ACC112 (cell line): ENCODE results near the gene SNAPIN.

ENCODE experiments used
- H2AFZ ChIP-seq: fragments of 200-600 bp; sonication (generic); one replicate; pipeline ENCODE4 v1.6.0; 2017; ENCODE audit warnings: antibody characterized with exemption, low read length; ENCODE audit not compliant: unreplicated experiment
- H3K27ac ChIP-seq: fragments of 200-600 bp; sonication (generic); 2 replicates; pipeline ENCODE4 v1.5.1; 2014; ENCODE audit warnings: low read depth, mild to moderate bottlenecking, antibody characterized with exemption, low read length, moderate library complexity
- H3K27me3 ChIP-seq: fragments of 200-600 bp; sonication (generic); 2 replicates; pipeline ENCODE4 v1.6.1; 2014; ENCODE audit warnings: mild to moderate bottlenecking, antibody characterized with exemption, low read length, moderate library complexity, mixed read lengths; ENCODE audit not compliant: insufficient read depth
- H3K36me3 ChIP-seq: fragments of 200-600 bp; sonication (generic); 2 replicates; pipeline ENCODE4 v1.6.1; 2016; ENCODE audit warnings: mild to moderate bottlenecking, antibody characterized with exemption, low read length, moderate library complexity, mixed read lengths; ENCODE audit not compliant: insufficient read depth
- H3K4me1 ChIP-seq: fragments of 200-600 bp; sonication (generic); one replicate; pipeline ENCODE4 v1.6.1; 2016; ENCODE audit warnings: low read length, mixed read lengths; ENCODE audit not compliant: insufficient read depth, unreplicated experiment, control insufficient read depth
- H3K4me3 ChIP-seq: fragments of 200-600 bp; sonication (generic); 2 replicates; pipeline ENCODE4 v1.5.1; 2014; ENCODE audit warnings: mild to moderate bottlenecking, low read depth, low read length
- H3K79me2 ChIP-seq: fragments of 200-600 bp; sonication (generic); one replicate; pipeline ENCODE4 v1.6.0; 2016; ENCODE audit warnings: low read length; ENCODE audit not compliant: control insufficient read depth, unreplicated experiment, insufficient read depth

Gene SNAPIN

GRCh38 chr1:153614189-153614900 lies 44.2 kb upstream of the SNAPIN start:
- H2AFZ ChIP-seq: no peak overlapping the region
- peaks cover 50% of the 10 kb centered on the region for H3K4me1 ChIP-seq
- no peak overlapping the region for H3K4me3 ChIP-seq
- H3K27ac ChIP-seq: no peak overlapping the region
- peaks cover 41% of the 10 kb centered on the region for H3K79me2 ChIP-seq
- H3K27me3 ChIP-seq: no peaks in the 10 kb centered on the region
- peaks cover 3% of the 10 kb centered on the region; the same call in 1 of the 2 replicates for H3K36me3 ChIP-seq

DNA sequence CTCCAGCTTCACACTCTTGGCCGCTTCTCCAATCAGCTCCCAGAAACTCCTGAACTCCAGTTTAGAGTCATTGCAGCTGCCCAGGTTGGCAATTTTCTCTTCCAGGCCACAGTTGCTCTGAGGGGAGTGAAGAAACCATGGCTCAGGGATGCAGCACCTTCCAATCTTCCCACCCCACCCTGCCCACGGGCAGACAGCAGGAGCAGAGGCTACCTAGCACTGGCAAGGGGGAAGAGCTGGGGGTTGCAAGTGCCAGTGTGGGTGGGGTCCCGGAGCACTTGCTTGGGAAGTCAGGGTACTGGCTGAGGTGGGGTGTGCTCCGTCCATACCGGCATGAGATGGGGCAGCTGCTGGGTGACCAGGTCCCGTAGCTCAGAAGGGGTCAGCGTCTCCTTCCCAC lies 43.6 kb upstream of the SNAPIN start:
- peaks cover 44% of the 10 kb centered on the region for H3K4me1 ChIP-seq

GRCh38 chr1:153615406-153615805 lies 43.1 kb upstream of the SNAPIN start:
- Histone ChIP-seq H3K36me3 (peaks cover 3% of the 10 kb centered on the region), H3K4me3 (no peak overlapping the region), H3K27me3 (no peaks in the 10 kb centered on the region), H3K27ac (no peak overlapping the region), H3K79me2 (peaks cover 30% of the 10 kb centered on the region), H2AFZ (no peak overlapping the region), H3K4me1 (peaks cover 39% of the 10 kb centered on the region)

More for the DNA sequence above, 43.6 kb upstream of the SNAPIN start:
- Histone ChIP-seq H3K27ac (no peak overlapping the region), H3K79me2 (peaks cover 35% of the 10 kb centered on the region), H3K4me3 (no peak overlapping the region), H2AFZ (no peak overlapping the region), H3K36me3 (peaks cover 3% of the 10 kb centered on the region), H3K27me3 (no peaks in the 10 kb centered on the region)

DNA sequence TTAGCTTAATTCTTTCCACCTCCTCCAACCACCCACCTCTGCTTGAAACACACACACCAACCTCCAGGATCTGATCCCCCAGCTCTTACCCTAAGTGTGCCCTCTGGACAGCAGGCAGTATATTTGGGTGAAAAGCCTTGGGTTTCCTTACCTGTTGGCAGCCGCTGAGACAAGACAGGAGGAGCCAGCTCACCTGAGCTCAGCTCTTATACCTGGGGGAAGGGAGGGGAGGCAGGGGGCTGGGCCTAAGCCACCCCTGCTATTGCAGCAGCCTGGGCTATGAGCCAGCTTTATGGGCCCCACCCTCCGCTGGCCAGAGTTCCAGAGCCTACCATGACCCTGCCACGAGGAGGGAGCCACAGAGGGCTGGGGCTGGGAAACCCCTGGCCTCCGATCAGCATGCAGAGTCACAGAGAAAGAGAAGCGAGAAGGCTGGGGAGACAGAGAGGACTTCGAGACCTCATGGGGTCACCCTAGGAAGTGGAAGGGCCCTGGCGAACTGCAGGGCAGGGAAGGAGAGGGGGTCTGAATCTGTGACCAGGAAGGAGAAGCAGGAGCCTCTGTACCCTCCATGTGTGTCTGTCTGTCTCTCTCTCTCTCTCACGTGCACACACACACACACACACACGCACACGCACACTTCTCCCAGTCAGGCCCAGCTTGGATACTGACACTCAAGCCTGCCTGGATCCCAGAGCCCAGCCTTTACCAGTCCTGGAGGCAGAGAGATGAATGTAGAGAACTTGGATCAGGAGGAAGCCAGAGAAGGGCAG lies 42.2 kb upstream of the SNAPIN start, which contains the start of gene S100A14:
TSS of gene S100A14 (minus strand) at position 182 of the 773 bp plus-strand sequence. CDS start 467 bp downstream, outside the sequence.
- H3K36me3 ChIP-seq: peaks cover 3% of the 10 kb centered on the region
- 0 out of 2 replicates have a peak within 1 kb of the TSS, but pooled peaks have one; percentile 5 for H3K27ac ChIP-seq
- peaks cover 34% of the 10 kb centered on the region for H3K4me1 ChIP-seq
- H3K27me3 ChIP-seq: no peaks in the 10 kb centered on the region
- H3K79me2 ChIP-seq: peaks cover 23% of the 10 kb centered on the region
- H2AFZ ChIP-seq: no peak within 1 kb of the TSS
- no peak within 1 kb of the TSS for H3K4me3 ChIP-seq

GRCh38 chr1:153616917-153617311 lies 41.6 kb upstream of the SNAPIN start:
- H3K27me3 ChIP-seq: no peaks in the 10 kb centered on the region
- H3K4me3 ChIP-seq: no peak overlapping the region
- peaks cover 3% of the 10 kb centered on the region for H3K36me3 ChIP-seq
- H3K27ac ChIP-seq: no peak overlapping the region
- H3K79me2 ChIP-seq: peaks cover 17% of the 10 kb centered on the region
- peaks cover 34% of the 10 kb centered on the region for H3K4me1 ChIP-seq
- no peak overlapping the region for H2AFZ ChIP-seq

GRCh38 chr1:153617663-153618062 lies 40.8 kb upstream of the SNAPIN start:
- H3K36me3 ChIP-seq: peaks cover 3% of the 10 kb centered on the region
- H3K27ac ChIP-seq: peak overlapping the region; percentile 10; the same call in 1 of the 2 replicates

DNA sequence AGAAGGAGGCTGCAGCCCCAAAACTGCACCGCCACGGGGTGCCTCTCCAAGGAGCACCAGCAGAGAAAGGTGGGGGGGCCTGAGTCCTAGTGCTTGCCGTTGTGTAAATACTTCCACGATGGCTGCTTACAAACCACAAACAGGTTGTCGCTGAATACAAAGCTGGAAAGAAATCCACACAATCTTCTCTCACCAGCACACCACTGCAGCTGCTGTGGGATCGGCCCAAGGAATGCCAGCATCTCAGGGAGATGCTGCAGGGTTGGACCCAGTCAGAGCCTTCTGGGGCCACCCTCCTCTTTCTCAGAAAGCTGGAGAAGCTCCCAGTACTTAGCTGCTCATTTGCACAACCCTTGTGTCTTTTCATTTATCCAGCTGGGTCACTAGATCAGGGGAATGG lies 39.3 kb upstream of the SNAPIN start:
- no peak overlapping the region for H3K27ac ChIP-seq
- H3K27me3 ChIP-seq: no peaks in the 10 kb centered on the region
- H3K4me3 ChIP-seq: no peak overlapping the region
- peaks cover 3% of the 10 kb centered on the region for H3K36me3 ChIP-seq
- peaks cover 25% of the 10 kb centered on the region for H3K4me1 ChIP-seq
- peaks cover 7% of the 10 kb centered on the region for H3K79me2 ChIP-seq
- H2AFZ ChIP-seq: no peak overlapping the region

More at GRCh38 chr1:153617663-153618062, 40.8 kb upstream of the SNAPIN start:
- Histone ChIP-seq H2AFZ (no peak overlapping the region), H3K27me3 (no peaks in the 10 kb centered on the region), H3K79me2 (peaks cover 10% of the 10 kb centered on the region), H3K4me3 (no peak overlapping the region), H3K4me1 (peaks cover 34% of the 10 kb centered on the region)

DNA sequence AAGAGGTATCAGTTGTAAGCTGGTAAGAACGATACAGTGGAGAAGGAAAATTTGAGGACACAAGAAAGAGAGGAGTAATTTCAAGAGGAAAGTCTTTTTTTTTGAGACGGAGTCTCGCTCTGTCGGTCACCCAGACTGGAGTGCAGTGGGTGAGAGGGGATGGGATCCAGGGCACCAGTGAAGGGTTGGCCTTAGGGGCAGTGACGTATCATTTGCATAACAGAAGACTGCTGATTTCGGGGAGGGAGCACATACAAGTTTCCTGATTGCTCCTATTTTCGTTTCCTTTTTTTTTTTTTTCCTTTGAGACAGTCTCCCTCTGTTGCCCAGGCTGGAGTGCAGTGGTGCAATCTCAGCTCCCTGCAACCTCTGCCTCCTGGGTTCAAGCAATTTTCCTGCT lies 35.4 kb upstream of the SNAPIN start:
- Histone ChIP-seq H3K27me3 (no peaks in the 10 kb centered on the region), H3K36me3 (peaks cover 3% of the 10 kb centered on the region), H3K79me2 (peaks cover 30% of the 10 kb centered on the region), H3K27ac (no peak overlapping the region), H2AFZ (no peak overlapping the region), H3K4me1 (peaks cover 18% of the 10 kb centered on the region), H3K4me3 (no peak overlapping the region)

DNA sequence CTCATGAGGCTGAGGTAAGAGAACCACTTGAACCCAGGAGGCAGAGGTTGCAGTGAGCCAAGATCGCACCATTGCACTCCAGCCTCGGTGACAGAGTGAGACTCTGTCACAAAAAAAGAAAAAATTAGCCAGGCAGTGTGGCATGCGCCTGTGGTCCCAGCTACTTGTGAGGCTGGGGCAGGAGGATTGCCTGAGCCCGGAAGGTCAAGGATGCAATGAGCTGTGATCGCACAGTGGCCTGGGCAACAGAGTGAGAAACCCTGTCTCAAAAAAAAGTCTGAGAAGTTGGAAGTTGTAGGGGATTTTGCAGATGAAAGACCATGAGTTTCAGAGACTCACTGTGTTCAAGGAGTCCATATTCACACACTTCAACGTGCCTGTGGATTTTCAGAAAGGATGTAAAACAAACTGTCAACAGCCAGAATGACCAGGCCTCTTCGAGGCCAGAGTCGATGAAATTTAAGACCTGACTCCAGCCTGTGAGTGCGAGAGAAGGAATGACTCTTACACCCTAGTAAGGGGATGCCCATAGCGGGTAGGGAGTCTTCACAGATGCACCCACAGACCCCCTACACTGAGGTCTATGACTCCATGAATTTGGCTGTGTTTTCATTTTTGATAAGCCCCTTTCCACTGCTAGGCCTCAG lies 33.4 kb upstream of the SNAPIN start:
- no peak overlapping the region for H3K27ac ChIP-seq
- no peaks in the 10 kb centered on the region for H3K36me3 ChIP-seq
- peaks cover 30% of the 10 kb centered on the region for H3K79me2 ChIP-seq
- H3K27me3 ChIP-seq: no peaks in the 10 kb centered on the region
- H3K4me3 ChIP-seq: peak overlapping the region; percentile 88; the same call in 1 of the 2 replicates
- no peak overlapping the region for H2AFZ ChIP-seq
- H3K4me1 ChIP-seq: peaks cover 18% of the 10 kb centered on the region

- Histone ChIP-seq H3K79me2 (peaks cover 30% of the 10 kb centered on the region), H3K4me3 (peak overlapping the region; percentile 88), H2AFZ (no peak overlapping the region), H3K27ac (peak overlapping the region; percentile 84), H3K4me1 (peaks cover 18% of the 10 kb centered on the region), H3K27me3 (no peaks in the 10 kb centered on the region), H3K36me3 (no peaks in the 10 kb centered on the region)
Measured at GRCh38 chr1:153626477-153626903, 32.0 kb upstream of the SNAPIN start.
